PC-3 (cell line): ENCODE data around the gene PRM2. TPM values are rescaled to one million over a fixed set of nuclear protein-coding genes. Genes with fewer than 3 reads are reported as not detected.

ENCODE experiments used
- ATAC-seq: fragments of 200-7000 bp; cut with Tn5 transposase; 2 replicates; pipeline ENCODE4 v1.9.1; 2020; ENCODE audit warnings: mild to moderate bottlenecking, moderate library complexity
- BruUV-seq: library from RNA; stranded (reverse); fragments of 400-500 nt; replicated peaks from 2 replicates; lab custom pipeline; 2021; lab: Mats Ljungman, UMichigan
- CTCF ChIA-PET: fragments of 300-600 bp; sonication (Branson Sonifier 250); formaldehyde crosslinking; loops from one replicate; lab custom pipeline; 2022; ENCODE audit warnings: antibody characterized with exemption; lab: Charles Lee
- POLR2A ChIA-PET: fragments of 300-600 bp; sonication (Branson Sonifier 250); formaldehyde crosslinking; loops from one replicate; lab custom pipeline; 2022; ENCODE audit warnings: antibody characterized with exemption; ENCODE audit not compliant: unreplicated experiment; lab: Charles Lee
- DNase-seq: peaks from one replicate; pipeline ENCODE4 v3.0.0-alpha.2; 2015
- H2AFZ ChIP-seq: fragments of 300-600 bp; sonication (generic); 2 replicates; pipeline ENCODE4 v1.6.0; 2016; ENCODE audit warnings: antibody characterized with exemption, low read length
- H3F3A ChIP-seq: fragments of 300-600 bp; sonication (generic); one replicate; pipeline ENCODE4 v1.6.0; 2017; ENCODE audit warnings: antibody characterized with exemption, low read length, control low read depth, mild to moderate bottlenecking; ENCODE audit not compliant: unreplicated experiment
- H3K27ac ChIP-seq: fragments of 300-600 bp; sonication (generic); 2 replicates; pipeline ENCODE4 v1.5.1; 2016; ENCODE audit warnings: mild to moderate bottlenecking, low read length
- H3K27me3 ChIP-seq: fragments of 300-600 bp; sonication (generic); 2 replicates; pipeline ENCODE4 v1.6.1; 2016; ENCODE audit warnings: low read length, mixed read lengths
- H3K36me3 ChIP-seq: fragments of 300-600 bp; sonication (generic); 2 replicates; pipeline ENCODE4 v1.6.1; 2016; ENCODE audit warnings: low read depth, mixed run types, low read length, mixed read lengths
- H3K4me1 ChIP-seq: fragments of 300-600 bp; sonication (generic); 2 replicates; pipeline ENCODE4 v1.5.1; 2016; ENCODE audit warnings: low read length; ENCODE audit not compliant: insufficient read depth
- H3K4me2 ChIP-seq: fragments of 300-600 bp; sonication (generic); 2 replicates; pipeline ENCODE4 v1.6.0; 2016; ENCODE audit warnings: low read length
- H3K4me3 ChIP-seq: fragments of 300-600 bp; sonication (generic); 2 replicates; pipeline ENCODE4 v1.5.1; 2016; ENCODE audit warnings: mild to moderate bottlenecking, low read length, mixed read lengths
- H3K79me2 ChIP-seq: fragments of 300-600 bp; sonication (generic); 2 replicates; pipeline ENCODE4 v1.6.1; 2017; ENCODE audit warnings: low read length, mixed read lengths
- H3K9ac ChIP-seq: fragments of 300-600 bp; sonication (generic); 2 replicates; pipeline ENCODE4 v1.6.0; 2016; ENCODE audit warnings: mild to moderate bottlenecking, low read length
- H3K9me2 ChIP-seq: fragments of 300-600 bp; sonication (generic); replicated peaks from 2 replicates; pipeline ENCODE4 v1.6.1; 2016; ENCODE audit warnings: mixed run types, low read length, mixed read lengths
- H3K9me3 ChIP-seq: fragments of 300-600 bp; sonication (generic); 2 replicates; pipeline ENCODE4 v1.6.1; 2016; ENCODE audit warnings: low read length, mixed read lengths
- H4K20me1 ChIP-seq: fragments of 300-600 bp; sonication (generic); 2 replicates; pipeline ENCODE4 v1.6.1; 2016; ENCODE audit warnings: low read length, mixed read lengths
- EZH2 ChIP-seq: fragments of 300-600 bp; sonication (generic); IDR thresholded peaks from one replicate; pipeline ENCODE4 v1.6.1; 2017; ENCODE audit warnings: antibody characterized with exemption, mild to moderate bottlenecking, low read length; ENCODE audit not compliant: unreplicated experiment
- EZH2phosphoT487 ChIP-seq: fragments of 300-600 bp; sonication (generic); IDR thresholded peaks from 2 replicates; pipeline ENCODE4 v1.6.1; 2018; ENCODE audit warnings: mild to moderate bottlenecking, antibody characterized with exemption, low read length, borderline replicate concordance
- intact Hi-C: fragments of 100-400 bp; cut with micrococcal nuclease; formaldehyde crosslinking; loops from 2 replicates; pipeline ENCODE4 v1.9.0; 2023
- total RNA-seq: library from RNA; depleted of rRNA; stranded (reverse); fragments of >200 nt; gene quantifications from 2 replicates; pipeline ENCODE4 v1.2.3, GENCODE V29; 2014
- TF ChIP-seq, protein P1 (sequence below): fragments of 300-600 bp; sonication (generic); conservative IDR thresholded peaks from 2 replicates; pipeline ENCODE4 v1.5.1; 2017; ENCODE audit warnings: antibody characterized with exemption, low read depth, mild to moderate bottlenecking, low read length

PRM2 gene
- total RNA-seq, 1 experiment from 2014 or later = not detected

DNA sequence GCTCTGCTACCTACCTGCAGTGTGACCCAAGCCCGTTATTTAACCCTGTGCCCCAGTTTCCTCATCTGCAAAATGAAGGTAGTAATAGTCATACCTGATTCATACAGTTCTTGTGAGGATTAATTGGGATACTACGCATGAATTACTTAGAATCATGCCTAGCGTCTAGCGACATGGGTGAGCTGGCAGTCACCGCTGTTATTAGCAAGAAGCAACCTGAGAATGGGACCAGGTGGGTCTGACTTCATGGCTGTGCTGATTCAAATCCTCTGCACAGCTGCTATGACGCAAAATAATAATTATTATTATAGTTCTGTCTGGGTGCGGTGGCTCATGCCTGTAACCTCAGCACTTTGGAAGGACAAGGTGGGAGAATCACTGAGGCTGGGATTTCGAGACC is 28.1 kb downstream of the PRM2 start:
- TF ChIP-seq EZH2 = no peak
- TF ChIP-seq EZH2phosphoT487 = no peak
- TF ChIP-seq, protein P1, sequence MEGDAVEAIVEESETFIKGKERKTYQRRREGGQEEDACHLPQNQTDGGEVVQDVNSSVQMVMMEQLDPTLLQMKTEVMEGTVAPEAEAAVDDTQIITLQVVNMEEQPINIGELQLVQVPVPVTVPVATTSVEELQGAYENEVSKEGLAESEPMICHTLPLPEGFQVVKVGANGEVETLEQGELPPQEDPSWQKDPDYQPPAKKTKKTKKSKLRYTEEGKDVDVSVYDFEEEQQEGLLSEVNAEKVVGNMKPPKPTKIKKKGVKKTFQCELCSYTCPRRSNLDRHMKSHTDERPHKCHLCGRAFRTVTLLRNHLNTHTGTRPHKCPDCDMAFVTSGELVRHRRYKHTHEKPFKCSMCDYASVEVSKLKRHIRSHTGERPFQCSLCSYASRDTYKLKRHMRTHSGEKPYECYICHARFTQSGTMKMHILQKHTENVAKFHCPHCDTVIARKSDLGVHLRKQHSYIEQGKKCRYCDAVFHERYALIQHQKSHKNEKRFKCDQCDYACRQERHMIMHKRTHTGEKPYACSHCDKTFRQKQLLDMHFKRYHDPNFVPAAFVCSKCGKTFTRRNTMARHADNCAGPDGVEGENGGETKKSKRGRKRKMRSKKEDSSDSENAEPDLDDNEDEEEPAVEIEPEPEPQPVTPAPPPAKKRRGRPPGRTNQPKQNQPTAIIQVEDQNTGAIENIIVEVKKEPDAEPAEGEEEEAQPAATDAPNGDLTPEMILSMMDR = no peak
- Histone ChIP-seq H3K9me3 (no peaks in the 10 kb centered on the region), H3K36me3 (no peaks in the 10 kb centered on the region), H3K9ac (no peak overlapping the region), H3K79me2 (peaks cover 1% of the 10 kb centered on the region; the same call in 1 of the 2 replicates), H3K4me3 (no peak overlapping the region), H3K4me2 (no peak overlapping the region), H2AFZ (no peak overlapping the region), H4K20me1 (peaks cover 6% of the 10 kb centered on the region; the same call in 1 of the 2 replicates), H3K27ac (no peak overlapping the region), H3F3A (no peaks in the 10 kb centered on the region), H3K9me2 (no peaks in the 10 kb centered on the region), H3K27me3 (no peaks in the 10 kb centered on the region), H3K4me1 (0 out of 2 replicates have a peak, but pooled peaks cover 1% of the 10 kb centered on the region)
- ChIA-PET POLR2A (no interaction called here), CTCF (no interaction called here)
- DNase-seq (peak; percentile 29), ATAC-seq (no peak)
- intact Hi-C loops = no loop called here
- BruUV-seq = no TSS peak

DNA sequence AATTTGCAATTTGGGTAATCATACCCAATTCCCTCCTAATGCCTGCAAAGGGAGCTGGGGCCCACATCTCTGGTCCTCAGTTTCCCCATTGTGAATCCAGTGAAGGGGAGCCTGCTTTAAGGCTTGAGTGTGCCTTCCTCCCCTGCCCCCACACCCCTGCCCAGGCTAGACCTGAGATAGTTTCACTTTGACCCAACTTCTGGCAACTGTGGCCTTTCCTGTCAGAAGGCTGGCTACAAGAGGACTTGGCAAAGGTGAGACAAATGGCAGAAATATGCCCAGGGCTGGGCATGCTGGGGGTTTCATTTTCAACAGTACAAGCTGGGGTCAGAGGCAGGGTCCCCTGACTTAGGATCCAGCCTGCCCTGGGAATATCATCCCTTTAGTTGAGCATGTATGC is 30.3 kb downstream of the PRM2 start:
- Histone ChIP-seq H3K79me2 (no peaks in the 10 kb centered on the region), H3K4me1 (no peaks in the 10 kb centered on the region), H3K9ac (no peak overlapping the region), H3K36me3 (no peaks in the 10 kb centered on the region), H3K4me2 (no peak overlapping the region), H3F3A (no peaks in the 10 kb centered on the region), H3K4me3 (no peak overlapping the region), H3K27ac (no peak overlapping the region), H3K9me3 (no peaks in the 10 kb centered on the region), H2AFZ (no peak overlapping the region), H3K9me2 (no peaks in the 10 kb centered on the region), H3K27me3 (no peaks in the 10 kb centered on the region), H4K20me1 (no peaks in the 10 kb centered on the region)
- no peak for DNase-seq
- ChIA-PET CTCF (no interaction called here), POLR2A (interaction anchor here (0.6 to 0.7 kb wide), 2 partner anchors 194 to 276 kb away, joined by 4 to 6 read pairs; no protein-coding TSS in a partner anchor)
- intact Hi-C loops = no loop called here
- BruUV-seq = no TSS peak
- ATAC-seq = no peak
- TF ChIP-seq EZH2phosphoT487 (no peak), EZH2 (no peak)
- TF ChIP-seq, protein P1 = no peak

- Histone ChIP-seq H3K36me3 (no peaks in the 10 kb centered on the region), H3K79me2 (no peaks in the 10 kb centered on the region), H4K20me1 (no peaks in the 10 kb centered on the region), H3K9me3 (no peaks in the 10 kb centered on the region), H3K27ac (no peak overlapping the region), H3K4me3 (no peak overlapping the region), H3K27me3 (no peaks in the 10 kb centered on the region), H3F3A (no peaks in the 10 kb centered on the region), H3K9me2 (no peaks in the 10 kb centered on the region), H3K9ac (no peak overlapping the region), H2AFZ (no peak overlapping the region), H3K4me2 (no peak overlapping the region), H3K4me1 (no peaks in the 10 kb centered on the region)
- intact Hi-C loops = no loop called here
- POLR2A ChIA-PET = no interaction called here
- ATAC-seq (no peak), DNase-seq (no peak)
- TF ChIP-seq EZH2 (no peak), EZH2phosphoT487 (no peak)
- TF ChIP-seq, protein P1 = no peak
- BruUV-seq = no TSS peak
- CTCF ChIA-PET = no interaction called here
Measured at GRCh38 chr16:11245222-11245737, 31.0 kb downstream of the PRM2 start.
